CD4-positive, alpha-beta T cell treated with Interleukin-17A for 4 hours (primary cell): ENCODE measurements around the gene BCL7A.

ENCODE experiments used
- DNase-seq: peaks from one replicate; pipeline ENCODE4 v3.0.0-alpha.2; 2020; ENCODE audit warnings: mixed read lengths

BCL7A gene

GRCh38 chr12:122079532-122080081 lies 57.9 kb downstream of the BCL7A start:
- peak; percentile 29 for DNase-seq

- peak; percentile 52 for DNase-seq
Measured at GRCh38 chr12:122080149-122081082, 58.7 kb downstream of the BCL7A start.

- no peak for DNase-seq
Measured at GRCh38 chr12:122081083-122081696, 59.5 kb downstream of the BCL7A start.

- peak; percentile 66 for DNase-seq
Measured at GRCh38 chr12:122081697-122082221, 60.1 kb downstream of the BCL7A start.

- DNase-seq = no peak
Measured at GRCh38 chr12:122082621-122083356, 61.1 kb downstream of the BCL7A start.

- no peak for DNase-seq
Measured at GRCh38 chr12:122084857-122085405, 63.2 kb downstream of the BCL7A start.

GRCh38 chr12:122085591-122085990 lies 63.9 kb downstream of the BCL7A start:
- no peak for DNase-seq

GRCh38 chr12:122086116-122086515 lies 64.4 kb downstream of the BCL7A start:
- DNase-seq = no peak

GRCh38 chr12:122086641-122087285 lies 65.1 kb downstream of the BCL7A start:
- no peak for DNase-seq

- no peak for DNase-seq
Measured at GRCh38 chr12:122087431-122088178, 65.9 kb downstream of the BCL7A start.

GRCh38 chr12:122088179-122088810 lies 66.6 kb downstream of the BCL7A start:
- no peak for DNase-seq

- no peak for DNase-seq
Measured at GRCh38 chr12:122089077-122089476, 67.4 kb downstream of the BCL7A start.

GRCh38 chr12:122090759-122091515 lies 69.3 kb downstream of the BCL7A start:
- DNase-seq = no peak

GRCh38 chr12:122093098-122093883 lies 71.6 kb downstream of the BCL7A start:
- no peak for DNase-seq

GRCh38 chr12:122094137-122094734 lies 72.6 kb downstream of the BCL7A start:
- no peak for DNase-seq

GRCh38 chr12:122094735-122095631 lies 73.3 kb downstream of the BCL7A start:
- DNase-seq = no peak

GRCh38 chr12:122096014-122096413 lies 74.3 kb downstream of the BCL7A start:
- no peak for DNase-seq
